Measurements from ENCODE around the gene PCLO. TPM values are rescaled to one million over a fixed set of nuclear protein-coding genes. Genes with fewer than 3 reads are reported as not detected.

PCLO gene
- total RNA-seq, 1 donor = not detected

GRCh38 chr7:83153419-83153818, 9.3 kb downstream of the PCLO start:
- Histone ChIP-seq H3K4me3 (ENCODE audit: low read length) (no peak overlapping the region), H3K4me1 (ENCODE audit: insufficient read depth, low read length) (no peaks in the 10 kb centered on the region), H3K27me3 (ENCODE audit: insufficient read depth, low read length) (no peaks in the 10 kb centered on the region), H3K9me3 (ENCODE audit: low read depth, low read length) (no peaks in the 10 kb centered on the region)

GRCh38 chr7:83150310-83150709, 12.4 kb downstream of the PCLO start:
- H3K9me3 ChIP-seq (ENCODE audit: low read depth, low read length) = no peaks in the 10 kb centered on the region
- no peaks in the 10 kb centered on the region for H3K4me1 ChIP-seq (ENCODE audit: insufficient read depth, low read length)
- H3K4me3 ChIP-seq (ENCODE audit: low read length) = no peak overlapping the region
- no peaks in the 10 kb centered on the region for H3K27me3 ChIP-seq (ENCODE audit: insufficient read depth, low read length)

GRCh38 chr7:83149466-83149865, 13.2 kb downstream of the PCLO start:
- H3K27me3 ChIP-seq (ENCODE audit: insufficient read depth, low read length) = no peaks in the 10 kb centered on the region
- no peak overlapping the region for H3K4me3 ChIP-seq (ENCODE audit: low read length)
- no peaks in the 10 kb centered on the region for H3K9me3 ChIP-seq (ENCODE audit: low read depth, low read length)
- H3K4me1 ChIP-seq (ENCODE audit: insufficient read depth, low read length) = no peaks in the 10 kb centered on the region

GRCh38 chr7:83148776-83149175, 13.9 kb downstream of the PCLO start:
- Histone ChIP-seq H3K9me3 (ENCODE audit: low read depth, low read length) (no peaks in the 10 kb centered on the region), H3K4me3 (ENCODE audit: low read length) (no peak overlapping the region), H3K27me3 (ENCODE audit: insufficient read depth, low read length) (no peaks in the 10 kb centered on the region), H3K4me1 (ENCODE audit: insufficient read depth, low read length) (no peaks in the 10 kb centered on the region)

- Histone ChIP-seq H3K4me1 (ENCODE audit: insufficient read depth, low read length) (no peaks in the 10 kb centered on the region), H3K4me3 (ENCODE audit: low read length) (no peak overlapping the region), H3K9me3 (ENCODE audit: low read depth, low read length) (no peaks in the 10 kb centered on the region), H3K27me3 (ENCODE audit: insufficient read depth, low read length) (no peaks in the 10 kb centered on the region)
Observed at GRCh38 chr7:83143107-83143506, 19.6 kb downstream of the PCLO start.

- Histone ChIP-seq H3K4me1 (ENCODE audit: insufficient read depth, low read length) (no peaks in the 10 kb centered on the region), H3K4me3 (ENCODE audit: low read length) (no peak overlapping the region), H3K9me3 (ENCODE audit: low read depth, low read length) (no peaks in the 10 kb centered on the region), H3K27me3 (ENCODE audit: insufficient read depth, low read length) (no peaks in the 10 kb centered on the region)
Observed at GRCh38 chr7:83142365-83142764, 20.3 kb downstream of the PCLO start.

- no peaks in the 10 kb centered on the region for H3K9me3 ChIP-seq (ENCODE audit: low read depth, low read length)
- no peaks in the 10 kb centered on the region for H3K4me1 ChIP-seq (ENCODE audit: insufficient read depth, low read length)
- H3K27me3 ChIP-seq (ENCODE audit: insufficient read depth, low read length) = no peaks in the 10 kb centered on the region
- no peak overlapping the region for H3K4me3 ChIP-seq (ENCODE audit: low read length)
Observed at GRCh38 chr7:83141927-83142326, 20.8 kb downstream of the PCLO start.

GRCh38 chr7:83130623-83131545, 31.8 kb downstream of the PCLO start:
- Histone ChIP-seq H3K4me3 (ENCODE audit: low read length) (no peak overlapping the region), H3K27me3 (ENCODE audit: insufficient read depth, low read length) (no peaks in the 10 kb centered on the region), H3K4me1 (ENCODE audit: insufficient read depth, low read length) (no peaks in the 10 kb centered on the region)

GRCh38 chr7:83130191-83130590, 32.5 kb downstream of the PCLO start:
- Histone ChIP-seq H3K27me3 (ENCODE audit: insufficient read depth, low read length) (no peaks in the 10 kb centered on the region), H3K4me1 (ENCODE audit: insufficient read depth, low read length) (no peaks in the 10 kb centered on the region), H3K4me3 (ENCODE audit: low read length) (no peak overlapping the region), H3K9me3 (ENCODE audit: low read depth, low read length) (peaks cover 13% of the 10 kb centered on the region)

More at GRCh38 chr7:83130623-83131545, 31.8 kb downstream of the PCLO start:
- peaks cover 13% of the 10 kb centered on the region for H3K9me3 ChIP-seq (ENCODE audit: low read depth, low read length)

GRCh38 chr7:83119494-83119893, 43.2 kb downstream of the PCLO start:
- H3K9me3 ChIP-seq (ENCODE audit: low read depth, low read length) = no peaks in the 10 kb centered on the region
- no peaks in the 10 kb centered on the region for H3K4me1 ChIP-seq (ENCODE audit: insufficient read depth, low read length)
- no peak overlapping the region for H3K4me3 ChIP-seq (ENCODE audit: low read length)
- H3K27me3 ChIP-seq (ENCODE audit: insufficient read depth, low read length) = no peaks in the 10 kb centered on the region

- H3K27me3 ChIP-seq (ENCODE audit: insufficient read depth, low read length) = no peaks in the 10 kb centered on the region
- no peaks in the 10 kb centered on the region for H3K9me3 ChIP-seq (ENCODE audit: low read depth, low read length)
- no peak overlapping the region for H3K4me3 ChIP-seq (ENCODE audit: low read length)
- no peaks in the 10 kb centered on the region for H3K4me1 ChIP-seq (ENCODE audit: insufficient read depth, low read length)
Observed at GRCh38 chr7:83119026-83119382, 43.7 kb downstream of the PCLO start.

GRCh38 chr7:83118347-83119025, 44.2 kb downstream of the PCLO start:
- H3K27me3 ChIP-seq (ENCODE audit: insufficient read depth, low read length) = no peaks in the 10 kb centered on the region
- no peaks in the 10 kb centered on the region for H3K4me1 ChIP-seq (ENCODE audit: insufficient read depth, low read length)
- H3K9me3 ChIP-seq (ENCODE audit: low read depth, low read length) = no peaks in the 10 kb centered on the region
- H3K4me3 ChIP-seq (ENCODE audit: low read length) = no peak overlapping the region

GRCh38 chr7:83117466-83117865, 45.2 kb downstream of the PCLO start:
- H3K27me3 ChIP-seq (ENCODE audit: insufficient read depth, low read length) = no peaks in the 10 kb centered on the region
- no peaks in the 10 kb centered on the region for H3K4me1 ChIP-seq (ENCODE audit: insufficient read depth, low read length)
- no peaks in the 10 kb centered on the region for H3K9me3 ChIP-seq (ENCODE audit: low read depth, low read length)
- H3K4me3 ChIP-seq (ENCODE audit: low read length) = no peak overlapping the region

- no peaks in the 10 kb centered on the region for H3K9me3 ChIP-seq (ENCODE audit: low read depth, low read length)
- no peaks in the 10 kb centered on the region for H3K27me3 ChIP-seq (ENCODE audit: insufficient read depth, low read length)
- no peaks in the 10 kb centered on the region for H3K4me1 ChIP-seq (ENCODE audit: insufficient read depth, low read length)
- no peak overlapping the region for H3K4me3 ChIP-seq (ENCODE audit: low read length)
Observed at GRCh38 chr7:83111391-83111790, 51.3 kb downstream of the PCLO start.

- no peaks in the 10 kb centered on the region for H3K27me3 ChIP-seq (ENCODE audit: insufficient read depth, low read length)
- no peaks in the 10 kb centered on the region for H3K4me1 ChIP-seq (ENCODE audit: insufficient read depth, low read length)
- H3K9me3 ChIP-seq (ENCODE audit: low read depth, low read length) = no peaks in the 10 kb centered on the region
- H3K4me3 ChIP-seq (ENCODE audit: low read length) = no peak overlapping the region
Observed at GRCh38 chr7:83109352-83109751, 53.3 kb downstream of the PCLO start.

Data from mononuclear cell (primary cell).